Measurements from ENCODE around the gene LDLRAD4.

LDLRAD4 gene

DNA sequence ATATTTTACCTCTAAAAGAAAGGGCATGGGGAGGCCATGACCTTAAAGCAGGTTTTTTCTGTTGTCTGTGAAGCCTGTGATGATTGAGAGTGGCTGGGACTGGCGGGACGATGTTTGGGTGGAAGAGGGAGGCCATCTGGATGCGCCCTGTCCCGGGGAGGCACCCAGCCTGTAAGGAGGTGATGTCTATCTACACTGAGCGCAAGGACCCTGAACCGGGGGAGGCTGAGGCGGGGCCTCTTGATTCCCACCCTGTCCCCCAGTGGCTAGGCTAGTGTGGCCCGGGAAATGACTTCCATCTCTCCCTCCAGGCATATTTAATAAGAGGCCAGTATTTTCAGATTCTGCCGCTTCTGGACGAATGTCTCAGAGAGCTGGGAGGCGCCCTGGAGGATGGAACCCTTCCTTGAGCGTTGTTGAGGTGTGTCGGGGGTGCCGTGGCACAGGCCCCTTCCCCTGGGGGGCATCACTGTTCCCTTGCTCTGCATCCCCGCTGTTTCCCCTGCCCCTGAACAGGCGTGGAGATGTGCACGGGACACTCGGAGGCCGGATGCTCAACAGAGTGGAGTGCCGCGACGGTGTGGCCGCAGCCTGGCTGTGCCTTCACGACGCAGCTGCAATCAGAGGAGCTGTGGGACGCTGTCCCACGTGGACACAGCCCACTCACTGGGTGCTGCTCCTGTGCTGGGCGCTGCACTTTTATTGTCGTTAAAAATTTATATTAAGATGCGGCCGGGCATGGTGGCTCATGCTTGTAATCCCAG, 185.4 kb downstream of the LDLRAD4 start:
- DNase-seq (ENCODE audit: low read depth in 2 of 2) = no peak
- no peak overlapping the region for H3K4me3 ChIP-seq (replicated peaks in 1 of 2; ENCODE audit: low read depth in 2 of 2, low read length in 2 of 2)
- TF ChIP-seq CTCF (IDR thresholded peaks at IDR 0.05; ENCODE audit: low read depth, low read length) = no peak

- no peak for DNase-seq (ENCODE audit: low read depth in 2 of 2)
- no peak overlapping the region for H3K4me3 ChIP-seq (replicated peaks in 1 of 2; ENCODE audit: low read depth in 2 of 2, low read length in 2 of 2)
- no peak for TF ChIP-seq CTCF (IDR thresholded peaks at IDR 0.05; ENCODE audit: low read depth, low read length)
Measured at GRCh38 chr18:13405305-13406038, 186.9 kb downstream of the LDLRAD4 start.

DNA sequence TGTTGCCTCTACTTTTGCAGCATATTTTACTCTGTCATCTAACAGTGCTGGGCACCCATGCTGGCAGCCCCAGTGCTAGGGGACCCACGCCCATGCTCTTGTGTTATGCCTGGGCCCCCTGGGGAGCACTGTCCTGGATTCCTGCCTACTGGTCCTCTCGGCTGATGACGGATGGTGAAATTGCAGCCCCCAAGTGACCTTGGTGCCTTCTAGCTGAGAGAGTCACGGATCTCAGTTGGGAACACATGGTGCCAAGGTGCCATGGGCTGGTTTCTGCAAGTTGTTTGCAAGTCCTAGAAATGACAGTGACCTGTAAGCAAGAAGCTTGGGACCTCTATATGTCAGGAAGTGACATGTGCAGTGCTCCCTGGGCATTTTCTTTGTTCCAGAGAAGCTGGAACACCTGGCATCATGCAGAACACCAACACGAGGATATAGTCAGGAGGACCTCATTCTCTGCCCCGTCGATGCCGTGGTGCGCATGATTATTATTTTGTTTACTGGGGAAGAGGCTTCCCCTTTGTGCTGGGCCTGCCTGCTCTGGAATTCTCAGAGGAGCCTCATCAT, 187.6 kb downstream of the LDLRAD4 start:
- no peak for DNase-seq (ENCODE audit: low read depth in 2 of 2)
- TF ChIP-seq CTCF (IDR thresholded peaks at IDR 0.05; ENCODE audit: low read depth, low read length) = no peak
- no peak overlapping the region for H3K4me3 ChIP-seq (replicated peaks in 1 of 2; ENCODE audit: low read depth in 2 of 2, low read length in 2 of 2)

DNA sequence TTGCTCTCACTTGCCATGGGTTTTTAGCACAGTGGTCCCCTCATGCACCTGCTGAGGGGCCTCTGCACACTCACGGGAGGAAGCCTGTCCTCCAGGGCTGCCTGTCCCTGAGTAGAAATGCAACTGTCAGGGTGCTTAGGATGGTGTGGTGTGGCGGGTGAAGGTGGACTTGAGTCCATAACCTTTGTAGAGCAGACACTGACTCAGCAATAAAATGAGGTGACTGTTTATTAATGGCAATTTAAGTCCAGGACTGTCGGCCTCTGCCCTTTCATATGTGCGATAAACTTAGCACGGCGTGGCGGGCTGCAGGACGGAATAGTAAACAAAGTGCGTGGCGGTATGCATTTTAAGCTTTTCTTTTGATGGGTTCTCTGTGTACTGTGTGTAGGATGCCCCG, 188.2 kb downstream of the LDLRAD4 start:
- no peak for TF ChIP-seq CTCF (IDR thresholded peaks at IDR 0.05; ENCODE audit: low read depth, low read length)
- H3K4me3 ChIP-seq (replicated peaks in 1 of 2; ENCODE audit: low read depth in 2 of 2, low read length in 2 of 2) = no peak overlapping the region
- no peak for DNase-seq (ENCODE audit: low read depth in 2 of 2)

- no peak for DNase-seq (ENCODE audit: low read depth in 2 of 2)
- H3K4me3 ChIP-seq (replicated peaks in 1 of 2; ENCODE audit: low read depth in 2 of 2, low read length in 2 of 2) = no peak overlapping the region
- no peak for TF ChIP-seq CTCF (IDR thresholded peaks at IDR 0.05; ENCODE audit: low read depth, low read length)
Measured at GRCh38 chr18:13407484-13407883, 188.9 kb downstream of the LDLRAD4 start.

GRCh38 chr18:13409026-13409425, 190.5 kb downstream of the LDLRAD4 start:
- no peak overlapping the region for H3K4me3 ChIP-seq (replicated peaks in 1 of 2; ENCODE audit: low read depth in 2 of 2, low read length in 2 of 2)
- TF ChIP-seq CTCF (IDR thresholded peaks at IDR 0.05; ENCODE audit: low read depth, low read length) = no peak
- DNase-seq (ENCODE audit: low read depth in 2 of 2) = no peak
